Articular chondrocyte of knee joint (primary cell): ENCODE data around the gene NLRP1. TPM values are rescaled to one million over a fixed set of nuclear protein-coding genes. Genes with fewer than 3 reads are reported as not detected.

ENCODE experiments used
- total RNA-seq: library from RNA; depleted of rRNA; stranded (reverse); fragments of >200 nt; gene quantifications from 2 replicates; pipeline ENCODE4 v1.2.3, GENCODE V29; 2012

Gene NLRP1
- total RNA-seq, result 25.1 and 26.0 TPM in 2 replicates

GRCh38 chr17:5584383-5585286, at the start of gene NLRP1:
NLRP1 (minus strand) TSS chr17:5584509; CDS start chr17:5583957, 552 bp downstream.

DNA sequence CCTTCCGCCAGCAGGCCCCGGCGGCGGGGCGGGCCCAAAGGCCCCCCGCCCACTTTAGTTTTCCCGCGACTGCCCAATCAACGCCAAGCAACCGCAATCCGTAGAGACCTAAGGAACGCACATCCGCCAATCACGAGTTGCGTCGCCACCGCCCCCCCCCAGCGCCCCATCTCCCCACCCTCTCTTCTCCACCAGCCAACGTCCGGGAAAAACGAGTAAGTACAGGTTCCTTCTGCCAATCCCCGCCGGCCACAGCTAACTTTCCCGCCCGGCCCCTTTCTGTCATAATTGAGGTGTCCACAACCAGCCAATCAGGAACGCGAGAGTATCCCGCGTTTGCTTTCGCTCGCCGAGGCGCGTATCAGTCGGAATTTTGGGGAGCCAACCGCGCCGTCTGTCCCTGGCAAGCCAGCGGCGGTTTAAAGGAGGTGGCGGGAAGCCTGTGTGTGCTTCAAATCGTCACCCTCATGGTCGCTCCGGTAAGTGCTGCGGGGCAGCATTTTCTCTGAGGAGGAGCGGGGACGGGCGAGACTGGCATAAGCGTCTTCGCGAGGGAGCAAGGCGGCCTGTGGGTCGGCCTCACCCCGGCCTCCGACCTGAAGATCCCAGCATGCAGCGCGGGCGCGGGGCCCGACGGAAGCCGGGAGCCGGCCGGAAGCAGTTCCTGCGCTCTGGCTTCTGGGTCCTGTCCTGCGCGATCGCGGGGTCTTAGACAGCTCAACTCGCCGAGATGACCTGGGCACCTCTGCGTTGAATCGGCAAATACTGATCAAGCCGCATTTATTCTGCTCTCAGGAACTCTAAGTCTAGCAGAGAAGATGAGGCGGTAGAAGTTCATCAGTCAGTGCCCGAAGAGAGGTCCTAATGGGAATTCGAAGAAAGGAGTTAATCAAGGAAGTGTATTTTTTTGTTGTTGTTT, 97.8 kb downstream of the NLRP1 start, which contains the start of gene MIS12:
TSS of gene MIS12 (plus strand) at position 361 of the 919 bp plus-strand sequence. CDS start 2,297 bp downstream, outside the sequence.

GRCh38 chr17:5485270-5486205, 98.8 kb downstream of the NLRP1 start, which contains the start of gene DERL2:
DERL2 (minus strand) TSS chr17:5486178; CDS start chr17:5486161, 17 bp downstream.

Other genes with a start within 250 kb of the NLRP1 start
- gene NUP88, start 164.8 kb downstream of the NLRP1 start, total RNA-seq, result 62.9 and 66.9 TPM in 2 replicates
- gene RPAIN, start 164.3 kb downstream of the NLRP1 start, total RNA-seq, result 26.9 and 29.7 TPM in 2 replicates
- gene C1QBP, start 145.4 kb downstream of the NLRP1 start, total RNA-seq, result 147 and 156 TPM in 2 replicates
- 10.3 and 10.7 TPM in 2 replicates for gene DHX33, start 115.5 kb downstream of the NLRP1 start, total RNA-seq
- 42.7 and 43.3 TPM in 2 replicates for gene DERL2, start 98.3 kb downstream of the NLRP1 start, total RNA-seq
- gene MIS12, start 97.9 kb downstream of the NLRP1 start, total RNA-seq, result 10.6 and 12.2 TPM in 2 replicates